SU-DHL-6 (cell line): ENCODE data around the gene WDR17.

Experiments
- EZH2phosphoT487 ChIP-seq: fragments of 200-600 bp; sonication (generic), shearing (Covaris generic); conservative IDR thresholded peaks from 2 replicates; pipeline ENCODE4 v1.6.1; 2018; ENCODE audit warnings: mild to moderate bottlenecking, antibody characterized with exemption, low read length, moderate library complexity, mixed read lengths
- TF ChIP-seq, protein P1 (sequence below): fragments of 200-600 bp; sonication (generic); IDR thresholded peaks from one replicate; pipeline ENCODE4 v1.5.1; 2017; ENCODE audit warnings: antibody characterized with exemption, mild to moderate bottlenecking, low read length, moderate library complexity; ENCODE audit not compliant: insufficient read depth, poor library complexity, severe bottlenecking

DNA sequence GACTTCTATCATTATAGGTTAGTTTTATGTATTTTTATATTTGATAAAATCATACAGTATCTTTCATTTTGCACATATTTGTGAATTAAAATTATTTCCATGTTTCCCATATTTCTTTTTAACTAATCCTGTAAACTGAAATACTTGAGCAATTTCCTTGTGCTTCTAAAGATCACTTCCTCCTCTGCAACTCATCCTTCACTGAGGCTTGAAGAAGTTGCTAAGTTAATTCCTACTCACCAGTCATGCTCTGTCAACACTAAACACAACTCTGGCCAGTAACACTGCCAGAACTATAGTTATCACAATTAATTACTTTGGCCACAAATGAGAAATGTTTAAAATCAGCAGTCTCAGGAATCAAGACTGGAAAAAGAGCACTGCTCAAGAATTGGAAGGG lies 123.0 kb downstream of the WDR17 start:
- TF ChIP-seq, protein P1, sequence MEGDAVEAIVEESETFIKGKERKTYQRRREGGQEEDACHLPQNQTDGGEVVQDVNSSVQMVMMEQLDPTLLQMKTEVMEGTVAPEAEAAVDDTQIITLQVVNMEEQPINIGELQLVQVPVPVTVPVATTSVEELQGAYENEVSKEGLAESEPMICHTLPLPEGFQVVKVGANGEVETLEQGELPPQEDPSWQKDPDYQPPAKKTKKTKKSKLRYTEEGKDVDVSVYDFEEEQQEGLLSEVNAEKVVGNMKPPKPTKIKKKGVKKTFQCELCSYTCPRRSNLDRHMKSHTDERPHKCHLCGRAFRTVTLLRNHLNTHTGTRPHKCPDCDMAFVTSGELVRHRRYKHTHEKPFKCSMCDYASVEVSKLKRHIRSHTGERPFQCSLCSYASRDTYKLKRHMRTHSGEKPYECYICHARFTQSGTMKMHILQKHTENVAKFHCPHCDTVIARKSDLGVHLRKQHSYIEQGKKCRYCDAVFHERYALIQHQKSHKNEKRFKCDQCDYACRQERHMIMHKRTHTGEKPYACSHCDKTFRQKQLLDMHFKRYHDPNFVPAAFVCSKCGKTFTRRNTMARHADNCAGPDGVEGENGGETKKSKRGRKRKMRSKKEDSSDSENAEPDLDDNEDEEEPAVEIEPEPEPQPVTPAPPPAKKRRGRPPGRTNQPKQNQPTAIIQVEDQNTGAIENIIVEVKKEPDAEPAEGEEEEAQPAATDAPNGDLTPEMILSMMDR, result no peak
- TF ChIP-seq EZH2phosphoT487, result no peak
